ENCODE data around the gene PPP1R1C.

DNA sequence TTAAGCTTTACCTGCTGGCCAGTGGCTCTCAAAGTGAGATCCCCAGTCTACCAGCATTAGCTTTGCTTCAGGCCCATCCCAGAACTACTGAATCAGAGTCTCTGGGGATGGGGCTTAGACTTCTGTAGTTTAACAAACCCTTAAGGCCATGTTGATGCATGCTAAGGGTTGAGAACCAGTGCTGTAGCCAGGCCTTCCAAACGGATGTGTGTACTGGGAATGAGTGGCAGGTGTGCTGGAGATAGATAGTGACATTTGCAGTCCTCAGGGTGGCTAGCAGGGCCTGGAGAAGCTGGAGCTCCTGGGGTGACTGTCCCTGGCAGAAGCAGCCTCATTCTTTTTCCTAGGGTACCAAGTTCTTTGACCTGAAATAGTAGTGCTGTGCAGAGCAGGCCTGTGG lies 148.5 kb downstream of the PPP1R1C start:
- TF ChIP-seq CTCF (IDR thresholded peaks at IDR 0.05) (no peak), POLR2A (IDR thresholded peaks at IDR 0.05) (no peak)
